ENCODE results near the gene OPRD1. TPM values are rescaled to one million over a fixed set of nuclear protein-coding genes. Genes with fewer than 3 reads are reported as not detected.

OPRD1 gene
- total RNA-seq, 1 experiment from 2014 or later, result 0.97 TPM

DNA sequence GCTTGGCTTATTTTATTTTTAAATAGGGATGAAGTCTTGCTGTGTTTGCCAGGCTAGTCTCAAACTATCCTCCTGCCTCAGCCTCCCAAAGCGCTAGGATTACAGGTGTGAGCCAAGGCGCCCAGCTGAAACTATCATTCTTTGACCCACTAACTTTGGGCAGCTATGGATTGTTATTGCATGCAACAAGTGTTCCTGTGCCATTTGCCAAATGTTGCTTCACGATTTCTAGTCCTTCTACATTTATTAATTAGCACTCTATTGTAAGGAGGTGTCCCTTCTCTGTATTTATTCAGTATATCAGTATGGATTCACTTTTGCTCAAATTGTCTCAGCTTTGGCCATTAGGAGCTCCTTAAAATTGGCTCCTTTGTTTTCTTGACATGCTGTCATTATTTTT, 38.9 kb upstream of the OPRD1 start:
- H3K4me1 ChIP-seq (ENCODE audit: insufficient read depth, low read length, poor library complexity, severe bottlenecking), result no peaks in the 10 kb centered on the region
- no TSS peak for BruUV-seq (replicated peaks)
- POLR2A ChIA-PET (ENCODE audit: low non-redundant PET), result no interaction called here
- H3K27ac ChIP-seq (ENCODE audit: low read depth, low read length, poor library complexity, severe bottlenecking), result no peak overlapping the region
- H3K9me3 ChIP-seq (ENCODE audit: low read depth, low read length, poor library complexity, severe bottlenecking), result no peaks in the 10 kb centered on the region
- H3K36me3 ChIP-seq (ENCODE audit: insufficient read depth, low read length, poor library complexity, severe bottlenecking), result peaks cover 64% of the 10 kb centered on the region
- CTCF ChIA-PET, result interaction anchor here (0.5 kb wide), 1 partner anchor 36 kb away, joined by 3 read pairs; the partner anchor contains the start of gene YTHDF2
- H3K4me3 ChIP-seq (ENCODE audit: low read depth, low read length, poor library complexity, severe bottlenecking), result no peak overlapping the region
- intact Hi-C loops (cut with micrococcal nuclease; ENCODE audit: unreplicated experiment), result no loop called here
- TF ChIP-seq EZH2 (IDR thresholded peaks at IDR 0.05; ENCODE audit: borderline replicate concordance, low read depth, low read length, poor library complexity, severe bottlenecking), result no peak
- TF ChIP-seq, protein P1, sequence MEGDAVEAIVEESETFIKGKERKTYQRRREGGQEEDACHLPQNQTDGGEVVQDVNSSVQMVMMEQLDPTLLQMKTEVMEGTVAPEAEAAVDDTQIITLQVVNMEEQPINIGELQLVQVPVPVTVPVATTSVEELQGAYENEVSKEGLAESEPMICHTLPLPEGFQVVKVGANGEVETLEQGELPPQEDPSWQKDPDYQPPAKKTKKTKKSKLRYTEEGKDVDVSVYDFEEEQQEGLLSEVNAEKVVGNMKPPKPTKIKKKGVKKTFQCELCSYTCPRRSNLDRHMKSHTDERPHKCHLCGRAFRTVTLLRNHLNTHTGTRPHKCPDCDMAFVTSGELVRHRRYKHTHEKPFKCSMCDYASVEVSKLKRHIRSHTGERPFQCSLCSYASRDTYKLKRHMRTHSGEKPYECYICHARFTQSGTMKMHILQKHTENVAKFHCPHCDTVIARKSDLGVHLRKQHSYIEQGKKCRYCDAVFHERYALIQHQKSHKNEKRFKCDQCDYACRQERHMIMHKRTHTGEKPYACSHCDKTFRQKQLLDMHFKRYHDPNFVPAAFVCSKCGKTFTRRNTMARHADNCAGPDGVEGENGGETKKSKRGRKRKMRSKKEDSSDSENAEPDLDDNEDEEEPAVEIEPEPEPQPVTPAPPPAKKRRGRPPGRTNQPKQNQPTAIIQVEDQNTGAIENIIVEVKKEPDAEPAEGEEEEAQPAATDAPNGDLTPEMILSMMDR (conservative IDR thresholded peaks at IDR 0.05; ENCODE audit: low read depth, low read length), result no peak
- no peak for DNase-seq (ENCODE audit: low spot score)
- no peaks in the 10 kb centered on the region for H3K27me3 ChIP-seq (replicated peaks; ENCODE audit: insufficient read depth, low read depth, low read length, poor library complexity)

DNA sequence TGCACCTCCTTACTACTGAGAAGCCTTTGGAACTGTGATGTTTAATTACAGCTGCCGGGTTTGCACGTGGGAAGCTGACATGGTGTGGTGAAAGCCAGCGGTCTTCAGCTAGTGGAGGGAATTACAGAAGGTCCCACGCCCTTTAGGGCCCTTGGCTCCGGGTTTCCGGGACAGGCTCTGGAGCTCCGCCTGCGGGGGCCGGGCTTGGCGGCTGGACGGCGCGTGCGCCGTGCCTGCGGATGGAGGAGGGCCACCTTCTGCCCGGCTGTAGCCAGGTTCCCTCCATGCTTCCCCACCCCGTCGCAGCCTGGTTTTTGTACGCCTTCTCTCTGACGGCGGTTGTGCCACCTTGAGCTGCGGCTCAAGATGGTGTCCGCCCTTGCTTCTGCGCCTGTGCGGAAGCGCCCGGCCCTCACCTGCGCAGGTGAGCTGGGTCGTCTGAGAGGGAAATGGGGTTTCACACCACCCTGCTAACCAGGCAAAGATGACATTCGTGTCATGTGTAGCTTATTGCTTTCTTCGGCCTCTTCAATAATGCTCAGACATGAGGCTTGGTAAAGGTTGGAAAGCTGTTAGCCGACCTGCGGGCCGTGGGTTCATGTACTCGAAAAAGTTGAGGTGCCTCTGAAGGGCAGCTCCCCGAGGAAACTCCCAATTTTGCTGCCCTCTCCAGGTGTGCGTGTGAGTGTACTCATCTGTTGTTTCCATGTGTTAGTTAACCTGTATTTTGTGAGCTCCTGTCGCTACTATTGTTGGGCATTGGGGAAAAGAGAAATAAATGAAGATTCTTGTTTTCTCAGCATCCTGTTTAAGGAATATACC, 36.6 kb upstream of the OPRD1 start:
- no peak for DNase-seq (ENCODE audit: low spot score)
- no peak for TF ChIP-seq EZH2 (IDR thresholded peaks at IDR 0.05; ENCODE audit: borderline replicate concordance, low read depth, low read length, poor library complexity, severe bottlenecking)
- TF ChIP-seq, protein P1 (conservative IDR thresholded peaks at IDR 0.05; ENCODE audit: low read depth, low read length), result no peak
- no peaks in the 10 kb centered on the region for H3K4me1 ChIP-seq (ENCODE audit: insufficient read depth, low read length, poor library complexity, severe bottlenecking)
- ChIA-PET CTCF (no interaction called here), POLR2A (ENCODE audit: low non-redundant PET) (no interaction called here)
- no peak overlapping the region for H3K4me3 ChIP-seq (ENCODE audit: low read depth, low read length, poor library complexity, severe bottlenecking)
- peaks cover 43% of the 10 kb centered on the region for H3K36me3 ChIP-seq (ENCODE audit: insufficient read depth, low read length, poor library complexity, severe bottlenecking)
- H3K9me3 ChIP-seq (ENCODE audit: low read depth, low read length, poor library complexity, severe bottlenecking), result no peaks in the 10 kb centered on the region
- no peaks in the 10 kb centered on the region for H3K27me3 ChIP-seq (replicated peaks; ENCODE audit: insufficient read depth, low read depth, low read length, poor library complexity)
- no TSS peak for BruUV-seq (replicated peaks)
- intact Hi-C loops (cut with micrococcal nuclease; ENCODE audit: unreplicated experiment), result no loop called here
- no peak overlapping the region for H3K27ac ChIP-seq (ENCODE audit: low read depth, low read length, poor library complexity, severe bottlenecking)

DNA sequence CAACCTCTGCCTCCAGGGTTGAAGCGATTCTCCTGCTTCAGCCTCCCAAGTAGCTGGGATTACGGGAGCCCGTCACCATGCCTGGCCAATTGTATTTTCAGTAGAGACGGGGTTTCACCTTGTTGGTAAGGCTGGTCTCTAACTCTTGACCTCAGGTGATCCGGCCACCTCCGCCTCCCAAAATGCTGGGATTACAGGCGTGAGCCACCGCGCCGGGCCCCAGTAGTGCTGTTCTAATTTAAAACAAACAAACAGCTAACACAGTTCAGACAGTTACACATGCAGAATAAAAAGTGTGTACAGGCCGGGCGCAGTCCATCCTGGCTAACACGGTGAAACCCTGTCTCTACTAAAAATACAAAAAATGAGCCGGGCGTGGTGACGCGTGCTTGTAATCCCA, 35.6 kb upstream of the OPRD1 start:
- DNase-seq (ENCODE audit: low spot score), result no peak
- Histone ChIP-seq H3K27ac (ENCODE audit: low read depth, low read length, poor library complexity, severe bottlenecking) (no peak overlapping the region), H3K36me3 (ENCODE audit: insufficient read depth, low read length, poor library complexity, severe bottlenecking) (peaks cover 37% of the 10 kb centered on the region), H3K4me1 (ENCODE audit: insufficient read depth, low read length, poor library complexity, severe bottlenecking) (no peaks in the 10 kb centered on the region), H3K4me3 (ENCODE audit: low read depth, low read length, poor library complexity, severe bottlenecking) (no peak overlapping the region), H3K27me3 (replicated peaks; ENCODE audit: insufficient read depth, low read depth, low read length, poor library complexity) (no peaks in the 10 kb centered on the region), H3K9me3 (ENCODE audit: low read depth, low read length, poor library complexity, severe bottlenecking) (no peaks in the 10 kb centered on the region)
- POLR2A ChIA-PET (ENCODE audit: low non-redundant PET), result no interaction called here
- no peak for TF ChIP-seq EZH2 (IDR thresholded peaks at IDR 0.05; ENCODE audit: borderline replicate concordance, low read depth, low read length, poor library complexity, severe bottlenecking)
- TF ChIP-seq, protein P1 (conservative IDR thresholded peaks at IDR 0.05; ENCODE audit: low read depth, low read length), result no peak
- intact Hi-C loops (cut with micrococcal nuclease; ENCODE audit: unreplicated experiment), result no loop called here
- CTCF ChIA-PET, result no interaction called here
- BruUV-seq (replicated peaks), result no TSS peak

All from A673 (cell line).